MCF 10A (cell line): Measurements from ENCODE around the gene ATG10. TPM values are rescaled to one million over a fixed set of nuclear protein-coding genes. Genes with fewer than 3 reads are reported as not detected.

Experiments
- BruUV-seq: library from RNA; stranded (reverse); fragments of 400-500 nt; replicated peaks from 2 replicates; lab custom pipeline; 2021; lab: Mats Ljungman, UMichigan
- CTCF ChIA-PET: fragments of 300-600 bp; sonication (Branson Sonifier 250); formaldehyde crosslinking; extraction: SDS; loops from one replicate; lab custom pipeline; 2021; ENCODE audit warnings: antibody characterized with exemption, inconsistent platforms; lab: Yijun Ruan, JAX
- POLR2A ChIA-PET: fragments of 300-600, 350-650 bp; sonication (Branson Sonifier 250); formaldehyde crosslinking; extraction: SDS; loops from one replicate; lab custom pipeline; 2020; ENCODE audit warnings: antibody characterized with exemption, inconsistent platforms; lab: Yijun Ruan, JAX
- DNase-seq: peaks from one replicate; pipeline ENCODE4 v3.0.0-alpha.2; 2018; ENCODE audit not compliant: unreplicated experiment
- H3K27ac Mint-ChIP-seq: one replicate; pipeline ENCODE4 v1.8.0; 2022; ENCODE audit warnings: mild to moderate bottlenecking, low read depth, mixed read lengths; ENCODE audit not compliant: unreplicated experiment
- H3K27me3 Mint-ChIP-seq: one replicate; pipeline ENCODE4 v1.8.0; 2022; ENCODE audit warnings: mixed read lengths; ENCODE audit not compliant: insufficient read depth, unreplicated experiment
- H3K36me3 Mint-ChIP-seq: one replicate; pipeline ENCODE4 v1.8.0; 2022; ENCODE audit warnings: mild to moderate bottlenecking, moderate library complexity, mixed read lengths; ENCODE audit not compliant: insufficient read depth, unreplicated experiment
- H3K4me1 Mint-ChIP-seq: one replicate; pipeline ENCODE4 v1.8.0; 2022; ENCODE audit warnings: mixed read lengths; ENCODE audit not compliant: insufficient read depth, unreplicated experiment
- H3K4me3 Mint-ChIP-seq: one replicate; pipeline ENCODE4 v1.8.0; 2022; ENCODE audit warnings: mild to moderate bottlenecking, moderate library complexity, mixed read lengths; ENCODE audit not compliant: unreplicated experiment
- H3K9me3 Mint-ChIP-seq: one replicate; pipeline ENCODE4 v1.8.0; 2022; ENCODE audit warnings: mixed read lengths; ENCODE audit not compliant: unreplicated experiment
- intact Hi-C: fragments of 100-400 bp; cut with micrococcal nuclease; formaldehyde crosslinking; loops from 2 replicates; pipeline ENCODE4 v1.14.1; 2022
- total RNA-seq: library from RNA; stranded (reverse); gene quantifications from 2 replicates; pipeline ENCODE4 v1.2.3, GENCODE V29; 2022
- TF ChIP-seq, protein P1 (sequence below): fragments of 200-600 bp; IDR thresholded peaks from one replicate; pipeline ENCODE4 v1.8.0; 2022; ENCODE audit warnings: antibody characterized with exemption, mild to moderate bottlenecking; ENCODE audit not compliant: unreplicated experiment

ATG10 gene
- total RNA-seq, 1 experiment from 2014 or later = 9.9 TPM

DNA sequence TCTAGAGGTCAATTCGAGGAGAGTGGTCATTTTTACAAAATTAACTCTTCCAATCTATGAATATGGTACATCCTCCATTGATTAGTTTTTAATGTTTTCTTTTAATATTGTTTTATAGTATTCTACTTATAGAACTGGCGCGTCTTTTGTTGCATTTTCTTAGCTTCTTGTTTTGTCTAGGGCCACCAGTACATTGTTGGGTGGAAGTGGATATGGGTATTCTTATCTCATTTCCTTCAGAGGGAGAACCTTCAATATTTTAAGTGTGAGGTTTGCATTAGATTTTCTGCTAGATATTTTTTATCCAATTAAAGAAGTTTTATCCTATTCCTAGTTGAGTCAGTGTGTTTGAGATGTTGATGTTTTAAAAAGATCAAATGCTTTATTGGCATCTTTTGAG, 236.5 kb downstream of the ATG10 start:
- CTCF ChIA-PET = no interaction called here
- Mint-ChIP-seq H3K4me1 (no peaks in the 10 kb centered on the region), H3K36me3 (no peaks in the 10 kb centered on the region), H3K9me3 (no peaks in the 10 kb centered on the region), H3K4me3 (no peak overlapping the region), H3K27me3 (no peaks in the 10 kb centered on the region), H3K27ac (no peak overlapping the region)
- no peak for DNase-seq
- BruUV-seq = no TSS peak
- TF ChIP-seq, protein P1, sequence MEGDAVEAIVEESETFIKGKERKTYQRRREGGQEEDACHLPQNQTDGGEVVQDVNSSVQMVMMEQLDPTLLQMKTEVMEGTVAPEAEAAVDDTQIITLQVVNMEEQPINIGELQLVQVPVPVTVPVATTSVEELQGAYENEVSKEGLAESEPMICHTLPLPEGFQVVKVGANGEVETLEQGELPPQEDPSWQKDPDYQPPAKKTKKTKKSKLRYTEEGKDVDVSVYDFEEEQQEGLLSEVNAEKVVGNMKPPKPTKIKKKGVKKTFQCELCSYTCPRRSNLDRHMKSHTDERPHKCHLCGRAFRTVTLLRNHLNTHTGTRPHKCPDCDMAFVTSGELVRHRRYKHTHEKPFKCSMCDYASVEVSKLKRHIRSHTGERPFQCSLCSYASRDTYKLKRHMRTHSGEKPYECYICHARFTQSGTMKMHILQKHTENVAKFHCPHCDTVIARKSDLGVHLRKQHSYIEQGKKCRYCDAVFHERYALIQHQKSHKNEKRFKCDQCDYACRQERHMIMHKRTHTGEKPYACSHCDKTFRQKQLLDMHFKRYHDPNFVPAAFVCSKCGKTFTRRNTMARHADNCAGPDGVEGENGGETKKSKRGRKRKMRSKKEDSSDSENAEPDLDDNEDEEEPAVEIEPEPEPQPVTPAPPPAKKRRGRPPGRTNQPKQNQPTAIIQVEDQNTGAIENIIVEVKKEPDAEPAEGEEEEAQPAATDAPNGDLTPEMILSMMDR = no peak
- POLR2A ChIA-PET = no interaction called here
- intact Hi-C loops = no loop called here

DNA sequence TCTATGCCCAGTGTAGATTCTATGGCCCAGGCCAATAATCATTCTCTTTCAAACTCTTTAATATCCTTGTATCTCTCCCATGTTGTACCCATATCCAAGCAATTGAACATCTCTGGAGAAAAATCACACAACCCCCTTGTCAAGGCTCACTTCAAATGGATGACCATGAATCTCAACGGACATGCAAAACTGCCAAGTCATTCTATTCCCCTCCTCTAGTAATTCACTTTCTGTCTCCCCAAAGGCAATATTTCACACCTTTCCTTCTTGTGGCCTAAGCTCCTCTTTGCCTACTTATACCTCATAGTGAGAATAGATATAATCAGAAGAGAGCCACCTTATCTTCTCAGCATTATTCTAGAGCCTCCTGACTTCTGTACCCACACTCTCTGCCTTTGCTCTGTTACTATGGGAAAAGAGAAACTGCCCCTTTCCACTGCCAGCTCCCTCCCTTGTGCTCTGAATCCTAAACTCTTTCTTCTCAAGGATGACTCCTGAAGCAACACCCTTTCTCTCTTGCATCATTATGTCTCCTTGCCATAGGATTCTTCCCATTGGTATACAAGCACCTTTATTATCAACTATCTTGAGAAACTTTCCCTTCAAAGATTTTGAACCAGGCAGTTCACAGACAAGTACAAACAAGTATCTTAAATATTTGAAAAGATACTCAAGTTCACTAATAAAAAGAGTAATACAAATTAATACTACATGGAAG, 240.2 kb downstream of the ATG10 start:
- Mint-ChIP-seq H3K4me3 (no peak overlapping the region), H3K9me3 (no peaks in the 10 kb centered on the region), H3K36me3 (no peaks in the 10 kb centered on the region), H3K27me3 (no peaks in the 10 kb centered on the region), H3K4me1 (no peaks in the 10 kb centered on the region), H3K27ac (no peak overlapping the region)
- BruUV-seq = no TSS peak
- ChIA-PET CTCF (interaction anchor here (1.0 kb wide), 1 partner anchor 26 kb away, joined by 4 read pairs; no protein-coding TSS in a partner anchor), POLR2A (no interaction called here)
- peak; percentile 2 for DNase-seq
- intact Hi-C loops = no loop called here
- TF ChIP-seq, protein P1 = no peak

DNA sequence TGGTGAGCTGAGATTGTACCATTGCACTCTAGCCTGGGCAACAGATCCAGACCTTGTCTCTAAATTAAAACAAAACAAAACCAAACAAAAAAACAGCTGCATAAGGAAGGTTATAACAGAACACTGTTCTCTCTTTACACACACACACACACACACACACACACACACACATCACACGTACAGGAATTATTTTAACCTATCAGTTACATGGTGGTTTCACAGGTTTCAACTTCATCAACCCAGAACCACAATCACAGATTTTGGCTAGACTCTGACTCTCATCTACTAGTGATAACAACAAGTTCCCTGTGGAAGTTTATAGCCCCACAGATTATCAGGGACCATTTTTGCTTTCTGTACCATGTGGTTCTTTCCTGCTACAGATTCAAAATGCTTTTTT, 246.1 kb downstream of the ATG10 start:
- H3K27ac Mint-ChIP-seq = no peak overlapping the region
- H3K4me3 Mint-ChIP-seq = no peak overlapping the region
- POLR2A ChIA-PET = no interaction called here
- H3K9me3 Mint-ChIP-seq = no peaks in the 10 kb centered on the region
- CTCF ChIA-PET = interaction anchor here (0.6 to 1.8 kb wide), 2 partner anchors 8 to 48 kb away, joined by 3 to 15 read pairs; no protein-coding TSS in a partner anchor
- intact Hi-C loops = no loop called here
- no peak for DNase-seq
- BruUV-seq = no TSS peak
- no peaks in the 10 kb centered on the region for H3K27me3 Mint-ChIP-seq
- H3K36me3 Mint-ChIP-seq = no peaks in the 10 kb centered on the region
- peaks cover 6% of the 10 kb centered on the region for H3K4me1 Mint-ChIP-seq
- TF ChIP-seq, protein P1 = no peak

DNA sequence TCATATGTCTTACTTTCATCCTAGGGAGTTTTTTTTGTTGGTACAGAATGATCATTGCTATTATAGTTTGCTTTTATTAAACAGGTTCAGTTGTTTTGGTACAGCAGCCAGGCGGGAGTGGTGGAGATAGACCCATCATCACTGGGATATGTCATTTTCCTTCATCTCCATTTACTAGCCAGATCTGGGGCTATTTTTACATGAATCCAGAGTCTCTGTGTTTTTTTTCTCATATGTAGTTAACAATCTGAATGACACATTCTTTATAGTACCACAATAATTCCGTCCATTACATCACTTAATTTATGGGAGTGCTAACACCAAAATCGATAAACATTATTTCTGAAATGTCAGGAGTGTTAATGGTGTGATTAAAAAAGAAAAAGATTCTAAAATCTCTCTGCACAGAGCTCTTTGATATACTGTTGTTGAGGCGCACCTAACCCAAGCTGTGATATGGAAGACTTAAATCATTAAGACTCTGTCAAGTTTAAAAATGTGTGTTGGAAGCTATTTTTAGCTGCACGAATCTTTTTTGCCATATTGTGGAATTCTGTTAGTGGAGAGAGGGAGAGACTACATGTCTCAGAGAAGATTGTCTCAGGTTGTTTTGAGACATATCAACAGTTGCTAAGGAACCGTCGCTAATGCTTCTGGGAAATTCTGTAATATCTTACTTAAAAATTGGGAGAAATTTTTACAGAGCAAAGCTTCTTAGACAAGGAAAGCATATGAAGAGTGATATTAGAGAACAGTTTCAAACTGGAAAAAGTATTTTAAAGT, 246.7 kb downstream of the ATG10 start:
- CTCF ChIA-PET = interaction anchor here (0.9 kb wide), 2 partner anchors 40 to 43 kb away, joined by 3 read pairs; no protein-coding TSS in a partner anchor
- POLR2A ChIA-PET = no interaction called here
- no TSS peak for BruUV-seq
- Mint-ChIP-seq H3K4me3 (no peak overlapping the region), H3K9me3 (no peaks in the 10 kb centered on the region), H3K27ac (no peak overlapping the region), H3K4me1 (peaks cover 8% of the 10 kb centered on the region), H3K36me3 (no peaks in the 10 kb centered on the region), H3K27me3 (no peaks in the 10 kb centered on the region)
- intact Hi-C loops = no loop called here
- DNase-seq = no peak
- TF ChIP-seq, protein P1 = no peak
